Measurements from ENCODE around the gene COL6A1.

COL6A1 gene

GRCh38 chr21:46051821-46052675 lies 70.5 kb downstream of the COL6A1 start:
- Mint-ChIP-seq H3K4me1 (ENCODE audit: low read depth) (no peaks in the 10 kb centered on the region), H3K4me3 (no peak overlapping the region), H3K36me3 (ENCODE audit: low read depth) (no peaks in the 10 kb centered on the region), H3K27ac (no peak overlapping the region), H3K9me3 (no peaks in the 10 kb centered on the region), H3K27me3 (ENCODE audit: low read depth) (no peaks in the 10 kb centered on the region)

DNA sequence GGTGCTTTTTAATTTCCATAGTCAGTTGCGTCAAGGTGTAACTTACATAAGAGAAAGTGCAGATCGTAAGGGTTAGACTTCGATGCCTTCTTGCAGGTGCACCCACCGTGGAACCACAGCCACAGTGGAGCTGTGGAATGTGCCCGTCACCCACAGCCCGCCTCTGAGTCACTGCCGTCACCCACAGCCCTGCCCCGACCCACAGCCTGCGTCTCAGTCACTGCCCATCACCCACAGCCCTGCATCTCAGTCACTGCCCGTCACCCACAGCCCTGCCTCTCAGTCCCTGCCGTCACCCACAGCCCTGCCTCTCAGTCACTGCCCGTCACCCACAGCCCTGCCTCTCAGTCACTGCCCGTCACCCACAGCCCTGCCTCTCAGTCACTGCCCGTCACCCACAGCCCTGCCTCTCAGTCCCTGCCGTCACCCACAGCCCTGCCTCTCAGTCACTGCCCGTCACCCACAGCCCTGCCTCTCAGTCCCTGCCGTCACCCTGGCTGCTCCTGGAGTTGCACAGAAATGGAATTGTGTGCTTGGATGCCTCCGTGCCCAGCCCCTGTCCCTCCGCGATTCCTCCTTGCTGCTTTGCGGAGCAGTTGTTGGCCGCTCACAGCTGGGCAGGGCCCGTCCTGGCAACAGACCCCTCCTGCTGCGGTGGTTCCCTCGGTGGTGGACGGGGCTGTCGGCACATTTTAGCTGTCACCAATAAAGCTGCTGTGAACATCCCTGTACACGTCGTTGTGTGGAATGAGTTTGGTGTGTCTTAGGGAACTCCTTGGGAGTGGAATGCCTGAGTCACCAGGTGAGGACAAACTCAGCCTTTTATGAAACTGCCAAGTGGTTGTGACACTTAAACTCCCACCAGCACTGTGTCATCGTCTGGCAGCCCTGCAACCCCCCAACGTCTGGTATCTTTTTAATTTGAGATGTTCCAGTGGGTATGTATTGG lies 71.4 kb downstream of the COL6A1 start:
- H3K9me3 Mint-ChIP-seq = no peaks in the 10 kb centered on the region
- H3K4me3 Mint-ChIP-seq = no peak overlapping the region
- no peak overlapping the region for H3K27ac Mint-ChIP-seq
- no peaks in the 10 kb centered on the region for H3K27me3 Mint-ChIP-seq (ENCODE audit: low read depth)
- no peaks in the 10 kb centered on the region for H3K36me3 Mint-ChIP-seq (ENCODE audit: low read depth)
- peaks cover 4% of the 10 kb centered on the region for H3K4me1 Mint-ChIP-seq (ENCODE audit: low read depth)

DNA sequence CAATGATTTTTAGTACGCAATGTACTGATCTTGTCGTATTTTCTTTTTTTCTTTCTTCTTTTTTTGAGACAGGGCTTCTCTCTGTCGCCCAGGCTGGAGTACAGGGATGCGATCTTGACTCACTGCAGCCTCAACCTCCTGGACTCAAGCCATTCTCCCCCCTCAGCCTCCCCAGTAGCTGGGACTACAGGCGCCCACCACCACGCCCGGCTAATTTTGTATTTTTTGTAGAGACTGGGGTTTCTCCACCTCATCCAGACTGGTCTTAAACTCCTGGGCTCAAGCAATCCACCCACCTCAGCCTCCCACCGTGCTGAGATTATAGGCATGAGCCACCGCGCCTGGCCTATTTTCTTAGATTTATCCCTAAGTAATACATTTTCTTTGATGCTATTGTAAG lies 72.5 kb downstream of the COL6A1 start:
- no peak overlapping the region for H3K27ac Mint-ChIP-seq
- no peak overlapping the region for H3K4me3 Mint-ChIP-seq
- peaks cover 6% of the 10 kb centered on the region for H3K9me3 Mint-ChIP-seq
- H3K36me3 Mint-ChIP-seq (ENCODE audit: low read depth) = no peaks in the 10 kb centered on the region
- H3K27me3 Mint-ChIP-seq (ENCODE audit: low read depth) = no peaks in the 10 kb centered on the region
- H3K4me1 Mint-ChIP-seq (ENCODE audit: low read depth) = peaks cover 4% of the 10 kb centered on the region

DNA sequence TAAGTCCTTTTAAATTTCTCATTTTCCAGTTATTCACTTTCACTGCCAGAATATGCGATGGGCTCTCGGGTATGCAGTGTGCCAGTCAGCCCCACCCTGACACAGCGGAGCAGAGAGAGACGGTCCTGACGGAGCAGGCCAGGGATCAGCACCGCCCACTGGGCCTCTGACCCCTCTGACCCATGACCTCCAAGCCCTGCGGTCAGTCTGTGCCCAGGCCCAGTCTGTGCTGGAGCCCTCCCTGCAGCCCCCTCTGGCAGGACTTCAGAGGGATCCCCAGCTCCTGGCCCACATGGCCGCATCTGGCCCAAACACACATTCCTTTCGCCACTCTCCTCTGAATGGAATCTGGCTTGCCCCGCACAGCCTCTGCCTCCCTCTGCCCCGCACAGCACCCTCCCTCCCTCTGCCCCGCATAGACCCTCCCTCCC lies 72.9 kb downstream of the COL6A1 start:
- peaks cover 9% of the 10 kb centered on the region for H3K9me3 Mint-ChIP-seq
- H3K27ac Mint-ChIP-seq = no peak overlapping the region
- H3K36me3 Mint-ChIP-seq (ENCODE audit: low read depth) = peaks cover 4% of the 10 kb centered on the region
- H3K4me3 Mint-ChIP-seq = no peak overlapping the region
- peaks cover 4% of the 10 kb centered on the region for H3K4me1 Mint-ChIP-seq (ENCODE audit: low read depth)
- H3K27me3 Mint-ChIP-seq (ENCODE audit: low read depth) = no peaks in the 10 kb centered on the region

All from T-helper 1 cell treated with Interleukin-12 subunit alpha and Interleukin-12 subunit beta and Interleukin-4 antibody, amounts not matched to agents 30 μg/mL and 1 μg/mL, for 36 hours (primary cell).